Endodermal cell (in vitro differentiated cells): ENCODE data around the gene NHERF1. TPM values are rescaled to one million over a fixed set of nuclear protein-coding genes. Genes with fewer than 3 reads are reported as not detected.

Source experiments
- DNase-seq: peaks from one replicate; pipeline ENCODE4 v3.0.0-alpha.2; 2017
- H3K27ac ChIP-seq: 2 replicates; pipeline ENCODE4 v1.5.1; 2013; ENCODE audit warnings: mild to moderate bottlenecking, low read depth, low read length, moderate library complexity
- H3K27me3 ChIP-seq: 2 replicates; pipeline ENCODE4 v1.6.1; 2013; ENCODE audit warnings: mild to moderate bottlenecking, low read length, moderate library complexity; ENCODE audit not compliant: insufficient read depth, control insufficient read depth, poor library complexity, severe bottlenecking
- H3K36me3 ChIP-seq: 2 replicates; pipeline ENCODE4 v1.7.0; 2013; ENCODE audit warnings: mild to moderate bottlenecking, low read length, moderate library complexity; ENCODE audit not compliant: control insufficient read depth, insufficient read depth
- H3K4me1 ChIP-seq: one replicate; pipeline ENCODE4 v1.7.0; 2013; ENCODE audit warnings: low read length; ENCODE audit not compliant: control insufficient read depth, insufficient read depth
- H3K4me3 ChIP-seq: 2 replicates; pipeline ENCODE4 v1.5.1; 2013; ENCODE audit warnings: mild to moderate bottlenecking, low read length, moderate library complexity
- H3K9ac ChIP-seq: 2 replicates; pipeline ENCODE4 v1.6.1; 2013; ENCODE audit warnings: mild to moderate bottlenecking, low read length, moderate library complexity; ENCODE audit not compliant: poor library complexity, severe bottlenecking; ENCODE audit errors: extremely low read depth
- H3K9me3 ChIP-seq: 2 replicates; pipeline ENCODE4 v1.6.1; 2013; ENCODE audit warnings: mild to moderate bottlenecking, low read length, moderate library complexity; ENCODE audit not compliant: control insufficient read depth
- H3K27ac Mint-ChIP-seq: 2 replicates; pipeline ENCODE4 v1.8.0; 2020; ENCODE audit warnings: mixed read lengths
- H3K27me3 Mint-ChIP-seq: 2 replicates; pipeline ENCODE4 v1.8.0; 2021; ENCODE audit warnings: mild to moderate bottlenecking, mixed read lengths; ENCODE audit not compliant: insufficient read depth
- H3K36me3 Mint-ChIP-seq: 2 replicates; pipeline ENCODE4 v1.8.0; 2020; ENCODE audit warnings: low read depth, mixed read lengths
- H3K4me1 Mint-ChIP-seq: 2 replicates; pipeline ENCODE4 v1.8.0; 2020; ENCODE audit warnings: mixed read lengths
- H3K4me3 Mint-ChIP-seq: 2 replicates; pipeline ENCODE4 v1.8.0; 2020; ENCODE audit warnings: mild to moderate bottlenecking, moderate library complexity, mixed read lengths
- H3K9me3 Mint-ChIP-seq: 2 replicates; pipeline ENCODE4 v1.8.0; 2020; ENCODE audit warnings: mild to moderate bottlenecking, mixed read lengths
- WGBS, 2 experiments: methylation state at CpG; one replicate each; pipeline versions ENCODE4 v1.1.5 to v1.1.7; 2013; ENCODE audit warnings: missing lambda C conversion rate in 2 of 2, mixed read lengths in 1 of 2; ENCODE audit not compliant: insufficient coverage in 1 of 2, insufficient read length in 1 of 2; 5-methylcytosine and 5-hydroxymethylcytosine counted together
- total RNA-seq, 2 donors: library from RNA; stranded (reverse); fragmentation: NEBNext Ultra II Directional in 1 of 2; extraction: Animal tissue kit (Norgen Biotek cat#: 25700) in 1 of 2; gene quantifications; 2 replicates in 1 of 2; 3 replicates in 1 of 2; pipeline ENCODE4 v1.2.1, GENCODE V29; 2021
- TF ChIP-seq, protein P1 (sequence below): fragments of 200-600 bp; sonication (generic); conservative IDR thresholded peaks from 2 replicates; pipeline ENCODE4 v1.5.0; 2021; ENCODE audit warnings: antibody characterized with exemption, mild to moderate bottlenecking

The NHERF1 gene
- total RNA-seq, 2 donors from 2014 or later = 116 to 138 TPM

DNA sequence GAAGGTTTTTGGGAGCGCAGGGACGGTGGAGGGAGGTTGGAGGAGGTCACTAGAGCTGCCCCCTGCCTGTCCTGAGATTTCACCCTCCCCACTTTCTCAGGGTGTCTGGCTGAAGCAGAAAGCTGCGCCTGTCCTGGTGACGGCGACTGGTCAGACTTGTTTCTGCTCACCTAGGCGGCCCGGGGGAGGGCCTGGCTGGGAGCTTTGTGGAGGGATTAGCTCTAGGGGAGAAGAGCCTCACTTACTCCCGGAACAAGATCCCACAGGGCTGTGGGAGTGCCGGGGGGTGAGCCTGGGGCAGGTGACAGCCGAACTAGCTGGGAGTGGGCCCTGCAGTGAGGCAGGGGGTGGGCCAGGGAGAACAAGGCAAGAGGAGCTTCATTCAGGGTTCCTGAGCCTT, 11.5 kb downstream of the NHERF1 start:
- Mint-ChIP-seq H3K36me3 (peaks cover 8% of the 10 kb centered on the region), H3K4me1 (peaks cover 36% of the 10 kb centered on the region), H3K4me3 (peak overlapping the region; percentile 29), H3K27ac (peak overlapping the region; percentile 80), H3K27me3 (no peaks in the 10 kb centered on the region), H3K9me3 (no peaks in the 10 kb centered on the region)
- Histone ChIP-seq H3K4me1 (peaks cover 36% of the 10 kb centered on the region), H3K9ac (no peak overlapping the region), H3K9me3 (no peaks in the 10 kb centered on the region), H3K27me3 (no peaks in the 10 kb centered on the region), H3K36me3 (peaks cover 49% of the 10 kb centered on the region), H3K4me3 (no peak overlapping the region), H3K27ac (peak overlapping the region; percentile 77)
- DNase-seq = peak; percentile 91
- TF ChIP-seq, protein P1, sequence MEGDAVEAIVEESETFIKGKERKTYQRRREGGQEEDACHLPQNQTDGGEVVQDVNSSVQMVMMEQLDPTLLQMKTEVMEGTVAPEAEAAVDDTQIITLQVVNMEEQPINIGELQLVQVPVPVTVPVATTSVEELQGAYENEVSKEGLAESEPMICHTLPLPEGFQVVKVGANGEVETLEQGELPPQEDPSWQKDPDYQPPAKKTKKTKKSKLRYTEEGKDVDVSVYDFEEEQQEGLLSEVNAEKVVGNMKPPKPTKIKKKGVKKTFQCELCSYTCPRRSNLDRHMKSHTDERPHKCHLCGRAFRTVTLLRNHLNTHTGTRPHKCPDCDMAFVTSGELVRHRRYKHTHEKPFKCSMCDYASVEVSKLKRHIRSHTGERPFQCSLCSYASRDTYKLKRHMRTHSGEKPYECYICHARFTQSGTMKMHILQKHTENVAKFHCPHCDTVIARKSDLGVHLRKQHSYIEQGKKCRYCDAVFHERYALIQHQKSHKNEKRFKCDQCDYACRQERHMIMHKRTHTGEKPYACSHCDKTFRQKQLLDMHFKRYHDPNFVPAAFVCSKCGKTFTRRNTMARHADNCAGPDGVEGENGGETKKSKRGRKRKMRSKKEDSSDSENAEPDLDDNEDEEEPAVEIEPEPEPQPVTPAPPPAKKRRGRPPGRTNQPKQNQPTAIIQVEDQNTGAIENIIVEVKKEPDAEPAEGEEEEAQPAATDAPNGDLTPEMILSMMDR = peak; percentile 11
- 63 to 85% methylated on average over 4 to 8 of the region's 10 CpGs for WGBS, 2 experiments

DNA sequence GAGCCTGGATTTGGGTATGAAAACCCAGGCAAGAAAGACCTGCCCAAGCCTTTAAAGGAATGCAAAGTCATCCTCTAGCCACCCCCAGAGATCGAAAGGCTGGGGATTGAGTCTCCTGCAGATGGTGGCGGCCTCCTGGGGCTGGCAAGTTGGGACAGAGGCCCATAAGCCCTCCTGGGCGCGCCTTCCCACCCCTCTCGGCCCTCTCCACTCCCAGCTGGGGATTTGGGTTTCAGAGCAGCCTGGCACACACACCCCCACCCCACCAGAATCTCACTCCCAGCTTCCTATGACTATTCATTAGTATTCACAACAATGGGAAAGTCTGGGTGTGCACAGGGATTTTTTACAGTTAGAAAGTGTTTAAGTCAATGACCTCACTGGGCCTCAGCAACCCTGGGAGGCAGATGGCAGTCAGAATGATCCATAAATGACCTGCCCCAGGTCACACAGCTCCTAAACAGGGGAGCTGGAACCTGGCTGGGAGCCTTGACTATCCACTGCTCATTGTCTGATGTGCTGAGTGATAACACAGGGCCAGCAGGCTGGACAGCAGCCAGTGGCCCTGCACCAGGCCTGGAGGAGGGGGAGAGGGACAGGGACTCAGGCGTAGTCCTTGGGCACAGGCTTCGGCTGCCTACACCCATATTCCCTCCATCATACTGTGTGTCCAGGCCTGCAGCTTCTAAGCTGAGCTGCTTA, 12.1 kb downstream of the NHERF1 start:
- no peak for DNase-seq
- H3K27ac ChIP-seq = peak overlapping the region; percentile 77
- no peak overlapping the region for H3K4me3 ChIP-seq
- Mint-ChIP-seq H3K27ac (peak overlapping the region; percentile 80), H3K9me3 (no peaks in the 10 kb centered on the region), H3K4me1 (peaks cover 36% of the 10 kb centered on the region), H3K4me3 (peak overlapping the region; percentile 29), H3K27me3 (no peaks in the 10 kb centered on the region), H3K36me3 (peaks cover 10% of the 10 kb centered on the region)
- TF ChIP-seq, protein P1 = no peak
- 75% methylated on average over 7 of the region's 7 CpGs; no CpG with 5 or more reads in 1 of the 2 experiments for WGBS, 2 experiments
- H3K27me3 ChIP-seq = no peaks in the 10 kb centered on the region
- peaks cover 36% of the 10 kb centered on the region for H3K4me1 ChIP-seq
- no peaks in the 10 kb centered on the region for H3K9me3 ChIP-seq
- H3K36me3 ChIP-seq = peaks cover 49% of the 10 kb centered on the region
- no peak overlapping the region for H3K9ac ChIP-seq

DNA sequence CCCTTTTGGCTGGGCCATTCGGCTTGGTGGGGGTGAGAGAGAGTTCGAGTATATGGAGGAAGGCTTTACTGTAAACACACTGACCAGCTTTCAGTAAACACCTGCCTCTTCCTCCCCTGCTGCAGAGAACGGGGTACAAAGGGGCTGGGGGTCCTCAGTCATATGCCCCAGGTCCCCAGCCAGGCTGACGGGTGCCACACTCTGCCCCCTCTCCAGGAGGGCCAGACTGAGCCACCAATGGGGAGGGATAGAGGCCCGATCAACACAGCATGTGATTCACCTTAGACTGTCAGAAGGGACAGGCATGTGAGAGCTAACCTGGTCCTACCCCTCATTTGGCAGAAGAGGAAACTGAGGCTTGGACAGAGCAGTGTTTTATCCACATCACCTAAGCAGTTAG, 13.0 kb downstream of the NHERF1 start:
- Mint-ChIP-seq H3K27me3 (no peaks in the 10 kb centered on the region), H3K4me1 (peaks cover 36% of the 10 kb centered on the region), H3K36me3 (peaks cover 16% of the 10 kb centered on the region), H3K4me3 (no peak overlapping the region), H3K27ac (peak overlapping the region; percentile 21), H3K9me3 (no peaks in the 10 kb centered on the region)
- peak overlapping the region; percentile 77 for H3K27ac ChIP-seq
- 83 to 90% methylated on average over 2 to 4 of the region's 5 CpGs for WGBS, 2 experiments
- TF ChIP-seq, protein P1 = no peak
- no peak overlapping the region for H3K4me3 ChIP-seq
- peaks cover 58% of the 10 kb centered on the region for H3K36me3 ChIP-seq
- DNase-seq = no peak
- no peaks in the 10 kb centered on the region for H3K27me3 ChIP-seq
- H3K9me3 ChIP-seq = no peaks in the 10 kb centered on the region
- H3K4me1 ChIP-seq = peaks cover 36% of the 10 kb centered on the region
- H3K9ac ChIP-seq = no peak overlapping the region
